Mesodermal cell (in vitro differentiated cells): ENCODE data around the gene ESPN.
"Not testable (repeated sequence)": the region's sequence is repeated elsewhere in the genome, so short reads cannot be mapped to it uniquely, and the experiment has no call there.

Experiments
- H3K27ac ChIP-seq: 2 replicates; pipeline ENCODE4 v1.7.0; 2013; ENCODE audit warnings: mild to moderate bottlenecking, low read depth, low read length, moderate library complexity; ENCODE audit not compliant: severe bottlenecking
- H3K36me3 ChIP-seq: 2 replicates; pipeline ENCODE4 v1.7.1; 2013; ENCODE audit warnings: mild to moderate bottlenecking, low read length, moderate library complexity; ENCODE audit not compliant: control insufficient read depth, insufficient read depth
- H3K4me1 ChIP-seq: one replicate; pipeline ENCODE4 v1.7.1; 2013; ENCODE audit warnings: mild to moderate bottlenecking, low read length; ENCODE audit not compliant: insufficient read depth, control insufficient read depth, poor library complexity, severe bottlenecking
- H3K4me3 ChIP-seq: 2 replicates; pipeline ENCODE4 v1.7.0; 2013; ENCODE audit warnings: low read length, control low read depth, mild to moderate bottlenecking; ENCODE audit not compliant: insufficient read depth, poor library complexity, severe bottlenecking; ENCODE audit errors: extremely low read depth
- H3K9me3 ChIP-seq: 2 replicates; pipeline ENCODE4 v1.7.1; 2013; ENCODE audit warnings: mild to moderate bottlenecking, low read length, moderate library complexity; ENCODE audit not compliant: control insufficient read depth
- WGBS, 2 experiments: methylation state at CpG; one replicate each; pipeline ENCODE4 v1.1.5; 2013; ENCODE audit warnings: missing lambda C conversion rate in 2 of 2; ENCODE audit not compliant: insufficient coverage in 2 of 2; 5-methylcytosine and 5-hydroxymethylcytosine counted together

The ESPN gene

DNA sequence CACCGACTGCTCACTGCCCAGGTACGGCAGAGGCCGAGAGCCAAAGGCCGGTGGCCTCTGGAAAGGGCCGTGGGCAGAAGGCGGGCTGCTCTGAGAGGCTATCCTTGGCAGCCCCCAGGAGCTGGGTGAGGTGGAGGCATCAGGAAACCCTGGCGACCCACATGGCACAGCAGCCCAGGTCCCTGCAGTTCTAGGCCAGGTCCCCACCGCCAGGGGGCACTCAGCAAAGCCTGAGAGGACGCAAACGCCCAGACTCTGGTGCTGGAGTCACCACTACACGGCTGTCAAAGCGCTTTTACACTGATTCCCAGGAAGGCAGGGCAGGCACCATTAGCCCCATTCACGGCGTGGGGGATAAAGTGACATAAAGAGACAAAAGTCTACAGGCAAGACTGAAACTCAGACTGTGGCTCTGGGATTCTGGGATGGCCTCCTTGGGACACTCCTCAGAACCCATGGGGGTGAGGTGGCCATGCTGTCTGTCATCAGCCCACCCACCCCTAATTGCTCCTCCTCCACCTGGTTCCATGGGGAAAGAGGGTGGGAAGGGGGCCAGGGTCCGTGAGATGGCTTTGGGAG is 61.9 kb downstream of the ESPN start:
- Histone ChIP-seq H3K4me1 (peaks cover 17% of the 10 kb centered on the region), H3K36me3 (peaks cover 21% of the 10 kb centered on the region), H3K27ac (no peak overlapping the region), H3K4me3 (no peak overlapping the region), H3K9me3 (no peaks in the 10 kb centered on the region)
- 3 to 5% methylated on average over 12 to 13 of the region's 15 CpGs for WGBS, 2 experiments

DNA sequence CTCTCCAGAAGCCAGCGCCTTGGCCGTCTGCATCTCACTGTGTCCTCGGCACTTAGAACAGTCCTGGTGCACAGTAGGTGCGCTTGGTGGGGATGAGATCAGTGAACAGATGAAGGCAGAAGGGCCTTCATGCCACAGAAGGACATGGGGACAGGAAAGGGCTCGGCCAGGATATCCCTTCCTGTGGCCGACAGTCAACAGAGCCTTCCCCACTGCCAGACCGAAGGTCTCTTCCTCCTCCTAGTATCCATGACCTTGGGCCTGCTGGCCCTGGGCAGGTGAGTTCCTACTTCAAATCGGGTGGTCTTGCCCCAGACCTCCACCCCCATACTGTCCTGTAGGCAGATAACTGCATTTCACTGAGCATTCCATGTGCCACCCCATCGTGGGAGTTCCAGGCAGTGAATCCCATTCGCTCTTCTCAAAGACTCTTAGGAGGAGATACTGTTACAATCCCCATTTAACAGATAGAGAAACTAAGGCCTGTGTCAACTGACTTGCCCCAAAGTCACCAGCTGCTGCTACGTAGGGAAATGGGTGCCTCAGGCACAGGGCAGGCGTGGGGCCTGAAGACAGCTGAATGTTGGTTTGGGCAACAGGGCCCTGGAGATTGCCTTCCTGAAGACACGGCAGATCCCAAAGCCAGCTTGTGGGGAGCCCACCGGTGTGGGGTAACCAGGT is 63.4 kb downstream of the ESPN start:
- 92 to 97% methylated on average over 11 to 14 of the region's 14 CpGs for WGBS, 2 experiments
- no peaks in the 10 kb centered on the region for H3K9me3 ChIP-seq
- peaks cover 13% of the 10 kb centered on the region for H3K36me3 ChIP-seq
- H3K27ac ChIP-seq: no peak overlapping the region
- no peak overlapping the region for H3K4me3 ChIP-seq
- peaks cover 23% of the 10 kb centered on the region for H3K4me1 ChIP-seq

DNA sequence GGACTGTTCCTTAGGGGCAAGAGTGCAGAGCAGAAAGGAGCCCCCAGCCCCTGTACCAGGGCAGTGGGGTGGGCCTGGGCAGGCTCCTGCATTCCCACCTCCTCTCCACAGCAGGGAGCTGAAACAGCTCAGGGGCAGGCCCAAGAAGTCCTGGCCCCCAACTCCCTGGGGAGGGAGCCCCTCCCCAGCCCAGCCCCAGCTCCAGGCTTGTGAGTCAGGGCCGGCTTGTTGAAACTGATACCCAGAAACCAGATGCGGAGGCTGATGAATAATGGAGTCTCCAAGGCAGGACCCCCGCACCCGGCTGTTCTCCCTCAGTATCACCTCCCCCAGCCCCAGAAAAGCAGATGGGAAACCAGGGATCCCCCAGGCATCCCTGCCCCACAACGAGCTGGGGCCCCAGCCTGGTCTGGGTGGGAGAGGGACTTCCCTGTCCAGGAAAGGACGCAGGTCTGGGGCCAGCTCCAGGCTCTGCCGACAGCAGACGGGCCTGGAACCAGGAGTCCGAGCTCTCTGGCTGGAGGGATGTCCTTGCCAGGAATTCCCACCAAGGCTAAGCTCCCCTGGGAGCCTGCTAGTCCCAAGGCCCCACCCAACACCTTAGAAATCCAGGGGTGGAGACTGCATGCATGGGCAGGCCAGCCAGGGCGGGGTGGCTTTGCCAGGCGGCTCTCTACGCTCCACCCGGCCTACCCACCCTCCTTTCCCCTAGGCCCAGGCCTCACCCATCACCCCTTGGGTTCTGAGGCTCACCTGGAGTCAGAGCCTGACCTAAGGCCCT is 64.2 kb downstream of the ESPN start:
- no peak overlapping the region for H3K27ac ChIP-seq
- H3K4me3 ChIP-seq: no peak overlapping the region
- 90 to 97% methylated on average over 9 to 11 of the region's 13 CpGs for WGBS, 2 experiments
- peaks cover 5% of the 10 kb centered on the region for H3K36me3 ChIP-seq
- H3K9me3 ChIP-seq: no peaks in the 10 kb centered on the region
- peaks cover 23% of the 10 kb centered on the region for H3K4me1 ChIP-seq

- 93 to 100% methylated on average over 2 to 3 of the region's 9 CpGs for WGBS, 2 experiments
- peaks cover 20% of the 10 kb centered on the region for H3K4me1 ChIP-seq
Observed at GRCh38 chr1:6489383-6489765, 64.8 kb downstream of the ESPN start.

GRCh38 chr1:6489799-6490180 is 65.2 kb downstream of the ESPN start:
- Histone ChIP-seq H3K27ac (no peak overlapping the region), H3K4me1 (peaks cover 19% of the 10 kb centered on the region), H3K4me3 (peak overlapping the region; percentile 60), H3K9me3 (no peaks in the 10 kb centered on the region), H3K36me3 (no peaks in the 10 kb centered on the region)
- 16 to 18% methylated on average over 12 of the region's 21 CpGs for WGBS, 2 experiments

More at GRCh38 chr1:6489383-6489765, 64.8 kb downstream of the ESPN start:
- no peaks in the 10 kb centered on the region for H3K9me3 ChIP-seq
- H3K36me3 ChIP-seq: no peaks in the 10 kb centered on the region
- H3K4me3 ChIP-seq: no peak overlapping the region
- H3K27ac ChIP-seq: no peak overlapping the region

DNA sequence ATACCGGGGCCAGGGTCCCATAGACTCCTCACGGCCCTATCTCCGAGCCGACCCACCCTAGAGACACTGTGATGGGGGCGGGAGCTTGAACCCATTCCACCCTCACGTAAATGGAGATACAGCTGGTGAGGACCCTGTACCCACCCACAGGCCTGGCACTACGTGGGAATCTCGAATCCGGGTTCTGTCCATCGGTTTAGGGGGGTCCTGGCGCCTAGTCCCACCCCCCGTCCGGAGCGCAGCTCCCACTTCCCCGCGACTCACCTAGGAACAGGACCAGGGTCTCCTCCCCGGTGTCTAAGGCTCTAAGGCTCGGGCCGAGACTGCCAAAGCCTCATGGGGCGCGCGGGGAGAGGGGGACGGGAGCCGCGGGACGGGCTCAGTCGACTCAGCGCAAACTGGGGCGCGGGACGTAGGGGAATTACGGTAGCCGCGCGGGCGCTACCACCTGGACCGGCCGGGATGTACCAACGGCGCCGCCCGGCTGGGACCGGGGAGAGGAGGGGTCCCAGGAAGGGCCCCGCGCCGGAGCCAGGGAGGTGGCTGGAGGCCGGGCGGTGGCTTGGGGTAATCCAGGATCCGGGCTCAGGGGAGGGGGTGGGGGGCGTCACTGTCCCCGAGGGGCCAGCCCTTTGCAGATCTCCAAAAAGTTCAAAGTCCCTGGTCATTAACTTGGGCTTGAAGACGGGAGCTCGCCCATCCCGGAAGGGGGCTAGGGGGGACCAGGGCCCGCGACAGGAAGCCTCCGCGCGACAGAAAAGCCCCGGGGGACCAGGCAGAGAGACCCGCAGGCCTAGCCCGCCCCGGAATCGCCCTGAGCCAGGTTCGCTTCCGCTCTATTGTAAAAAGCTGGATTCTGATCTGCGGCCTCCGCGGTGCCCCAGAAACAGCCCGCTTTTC is 65.9 kb downstream of the ESPN start:
- H3K27ac ChIP-seq: no peak overlapping the region
- H3K4me1 ChIP-seq: peaks cover 19% of the 10 kb centered on the region
- peak overlapping the region; percentile 60 for H3K4me3 ChIP-seq
- 1 to 2% methylated on average over 46 to 63 of the region's 70 CpGs for whole genome bisulfite sequencing, 2 experiments
- H3K36me3 ChIP-seq: no peaks in the 10 kb centered on the region
- H3K9me3 ChIP-seq: no peaks in the 10 kb centered on the region

GRCh38 chr1:6491081-6491449 is 66.5 kb downstream of the ESPN start:
- peak overlapping the region; percentile 30 for H3K27ac ChIP-seq
- peaks cover 21% of the 10 kb centered on the region for H3K4me1 ChIP-seq
- peak overlapping the region; percentile 60 for H3K4me3 ChIP-seq
- 24 to 27% methylated on average over 3 to 4 of the region's 6 CpGs for WGBS, 2 experiments
- H3K36me3 ChIP-seq: no peaks in the 10 kb centered on the region
- no peaks in the 10 kb centered on the region for H3K9me3 ChIP-seq

DNA sequence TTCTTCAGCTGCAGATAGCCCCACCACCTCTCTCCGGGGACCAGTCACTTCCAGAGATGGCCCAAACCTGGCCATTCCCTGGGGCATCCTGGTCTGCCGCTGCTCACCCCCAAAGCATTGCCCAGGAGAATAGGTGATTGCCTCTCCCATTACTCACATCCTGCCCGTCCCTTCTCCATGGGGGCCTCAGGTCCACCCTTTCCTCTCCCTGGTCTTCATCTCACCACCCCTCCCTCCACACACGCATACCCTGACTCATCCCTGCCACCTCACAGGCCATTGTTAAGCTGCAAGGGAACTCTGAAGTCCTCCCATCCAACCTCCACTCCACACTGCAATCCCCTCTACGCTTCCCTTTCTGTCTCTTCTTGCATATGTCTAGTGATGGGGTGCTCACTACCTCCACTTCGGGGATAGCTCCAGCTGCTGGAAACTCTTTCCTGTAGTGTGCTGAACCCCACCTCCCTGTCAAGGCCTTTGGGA is 66.9 kb downstream of the ESPN start, which contains the start of gene PLEKHG5:
TSS of gene PLEKHG5 (minus strand) at position 188 of the 483 bp plus-strand sequence. CDS start 14,096 bp downstream, outside the sequence.
- Histone ChIP-seq H3K27ac (peak within 1 kb of the TSS; percentile 71), H3K9me3 (no peaks in the 10 kb centered on the region), H3K4me1 (peaks cover 26% of the 10 kb centered on the region), H3K4me3 (peak within 1 kb of the TSS; percentile 60), H3K36me3 (no peaks in the 10 kb centered on the region)
- 35 to 47% methylated on average over 2 to 5 of the region's 6 CpGs for WGBS, 2 experiments

- H3K4me3 ChIP-seq: no peak overlapping the region
- H3K4me1 ChIP-seq: peaks cover 27% of the 10 kb centered on the region
- no peaks in the 10 kb centered on the region for H3K36me3 ChIP-seq
- H3K27ac ChIP-seq: peak overlapping the region; percentile 71
- H3K9me3 ChIP-seq: no peaks in the 10 kb centered on the region
- 89 to 98% methylated on average over 8 to 10 of the region's 10 CpGs for WGBS, 2 experiments
Observed at GRCh38 chr1:6491966-6492365, 67.4 kb downstream of the ESPN start.

- H3K9me3 ChIP-seq, H3K4me3 ChIP-seq, H3K27ac ChIP-seq, H3K36me3 ChIP-seq: not testable (repeated sequence)
- 87 to 100% methylated on average over 2 to 3 of the region's 4 CpGs for WGBS, 2 experiments
- peaks cover 29% of the 10 kb centered on the region for H3K4me1 ChIP-seq
Observed at GRCh38 chr1:6493834-6494223, 69.3 kb downstream of the ESPN start.
